ENCODE measurements around the gene MED27.
A peak's percentile ranks its signal among the peaks of the same experiment; 100 is the strongest.

Gene MED27

DNA sequence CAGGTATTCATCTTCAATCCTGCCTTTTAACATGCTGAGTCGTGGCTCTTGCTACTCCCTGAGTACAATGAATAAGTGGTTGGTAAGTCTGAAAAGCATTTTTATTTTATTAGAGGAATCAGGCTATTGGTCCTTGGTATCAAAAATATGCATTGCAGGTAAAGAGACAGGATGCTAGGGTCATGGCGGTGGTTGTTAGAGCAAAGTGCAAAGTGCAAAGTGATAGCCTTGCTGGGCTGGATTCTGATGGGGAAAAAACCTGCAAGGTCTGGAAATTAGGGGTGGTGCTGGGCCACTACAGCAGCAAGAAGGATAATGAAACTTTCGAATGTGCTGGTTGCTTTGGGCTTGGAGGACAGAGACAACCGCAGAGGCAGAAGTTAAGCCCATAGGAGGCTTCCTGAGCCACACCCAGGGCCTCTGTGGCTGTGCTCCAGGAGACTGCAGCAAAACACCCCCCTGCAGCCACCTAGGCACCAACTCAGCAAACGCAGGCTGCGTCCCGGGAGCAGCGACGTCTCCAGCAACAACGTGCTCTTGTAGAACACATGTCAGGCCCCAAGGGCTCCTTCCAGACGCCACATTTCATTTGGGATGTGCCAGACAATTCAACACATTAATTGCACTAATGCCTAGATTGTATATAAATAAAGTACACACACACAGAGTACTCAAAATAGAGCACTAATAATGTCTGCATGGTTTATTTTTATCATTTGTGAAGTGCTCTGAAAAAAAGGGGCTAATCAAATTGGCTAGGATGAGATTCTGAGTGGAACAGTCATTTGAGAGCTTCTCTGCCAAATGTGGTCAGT, 190.0 kb downstream of the MED27 start:
- no peak for DNase-seq

DNA sequence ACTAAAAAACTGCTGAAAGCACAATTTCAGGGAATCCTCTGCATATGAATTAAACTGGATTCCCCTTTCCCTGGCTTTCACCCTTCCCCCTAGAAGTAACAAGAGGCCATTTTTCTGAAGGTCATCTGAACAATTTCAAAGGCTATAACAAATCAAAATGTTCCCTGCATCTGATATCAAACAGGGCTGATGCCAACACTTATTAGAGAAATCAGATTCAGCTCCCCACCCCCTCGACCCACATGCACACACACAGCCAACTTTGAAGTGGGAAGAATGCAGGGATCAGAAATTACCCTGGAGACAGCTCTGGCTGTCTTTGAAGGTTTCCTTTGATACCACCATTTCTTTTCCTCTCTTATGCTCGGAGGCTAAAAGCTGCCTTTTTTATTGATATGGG, 190.7 kb downstream of the MED27 start:
- no peak for DNase-seq

DNA sequence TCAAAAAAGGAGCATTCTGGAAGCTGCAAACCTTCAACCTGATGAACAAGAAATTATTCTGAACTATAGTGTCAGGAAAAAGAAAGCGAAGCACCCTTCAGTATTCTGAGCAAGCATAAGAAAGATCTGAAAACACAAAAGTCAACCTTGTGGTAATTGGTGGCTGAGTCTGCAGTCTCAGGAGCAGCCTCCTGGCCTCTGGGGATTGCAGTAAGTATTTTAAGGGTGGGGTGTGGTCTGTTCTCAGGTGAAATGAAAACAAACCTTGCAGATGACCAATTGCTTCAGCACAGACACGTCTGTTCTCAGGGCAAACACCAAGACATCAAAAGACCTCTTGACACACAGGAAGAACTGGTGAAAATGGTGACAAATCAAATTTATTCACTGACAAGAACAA, 192.0 kb downstream of the MED27 start:
- no peak for DNase-seq

DNA sequence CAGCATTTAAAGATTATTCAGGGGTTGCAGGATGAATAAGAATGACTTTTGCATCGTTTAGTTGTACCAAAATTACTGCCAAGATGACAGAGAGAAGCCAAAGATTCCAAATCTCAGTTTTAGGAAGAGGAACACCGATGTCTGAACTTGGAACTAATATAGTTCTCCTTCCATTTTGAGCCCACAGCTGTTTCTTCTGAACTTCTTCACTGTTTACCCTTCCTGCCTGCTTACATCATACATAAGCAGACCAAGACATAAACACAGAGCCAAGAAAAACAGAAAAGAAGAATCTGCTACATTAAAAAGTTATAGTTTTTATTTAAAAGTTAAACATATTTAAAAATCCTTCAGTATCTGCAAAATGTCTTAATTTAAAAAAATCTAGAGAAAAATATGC, 192.8 kb downstream of the MED27 start:
- DNase-seq = no peak

DNA sequence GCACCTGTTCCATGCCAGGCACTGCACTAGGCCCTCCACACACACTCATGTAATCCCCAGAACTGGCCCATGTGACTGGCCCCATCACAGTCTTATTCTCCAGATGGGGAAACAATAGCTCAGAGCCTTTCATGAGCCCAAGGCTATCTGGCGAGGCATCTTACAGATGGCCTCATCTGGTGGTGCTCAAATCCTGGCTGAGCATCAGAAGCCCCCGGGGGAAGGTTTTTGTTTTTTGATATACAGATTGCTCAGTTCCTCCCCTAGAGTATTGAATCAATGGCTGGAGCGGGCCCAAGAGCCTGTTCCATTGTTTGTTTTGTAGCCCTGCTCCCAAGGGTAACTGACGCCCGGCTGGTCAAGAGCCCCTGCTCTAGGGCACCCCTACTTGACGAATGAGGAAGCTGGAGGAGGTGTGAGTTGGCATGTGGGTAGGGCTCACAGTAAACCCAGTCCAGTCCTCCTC, 194.5 kb downstream of the MED27 start:
- DNase-seq = peak in 2 of 56 donors; percentile 9 to 42

DNA sequence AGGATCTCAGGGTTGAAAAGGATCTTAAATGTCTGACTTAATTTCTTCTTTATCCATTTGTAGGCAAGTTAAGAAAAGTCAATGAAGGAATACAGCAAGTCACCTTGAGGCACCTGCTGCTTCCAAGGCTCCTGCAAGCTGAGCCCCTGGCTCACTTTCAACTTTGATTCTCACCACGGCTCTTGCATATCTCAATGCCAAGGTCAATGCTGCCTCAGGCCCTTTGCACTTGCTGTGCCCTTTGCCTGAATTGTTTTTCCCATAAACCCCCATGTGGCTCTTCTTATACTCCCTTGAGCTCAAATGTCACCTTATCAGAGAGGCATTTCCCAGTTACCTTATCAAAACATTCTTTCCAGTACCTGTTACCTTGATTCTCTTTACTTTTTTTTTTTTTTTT, 195.4 kb downstream of the MED27 start:
- no peak for DNase-seq

DNA sequence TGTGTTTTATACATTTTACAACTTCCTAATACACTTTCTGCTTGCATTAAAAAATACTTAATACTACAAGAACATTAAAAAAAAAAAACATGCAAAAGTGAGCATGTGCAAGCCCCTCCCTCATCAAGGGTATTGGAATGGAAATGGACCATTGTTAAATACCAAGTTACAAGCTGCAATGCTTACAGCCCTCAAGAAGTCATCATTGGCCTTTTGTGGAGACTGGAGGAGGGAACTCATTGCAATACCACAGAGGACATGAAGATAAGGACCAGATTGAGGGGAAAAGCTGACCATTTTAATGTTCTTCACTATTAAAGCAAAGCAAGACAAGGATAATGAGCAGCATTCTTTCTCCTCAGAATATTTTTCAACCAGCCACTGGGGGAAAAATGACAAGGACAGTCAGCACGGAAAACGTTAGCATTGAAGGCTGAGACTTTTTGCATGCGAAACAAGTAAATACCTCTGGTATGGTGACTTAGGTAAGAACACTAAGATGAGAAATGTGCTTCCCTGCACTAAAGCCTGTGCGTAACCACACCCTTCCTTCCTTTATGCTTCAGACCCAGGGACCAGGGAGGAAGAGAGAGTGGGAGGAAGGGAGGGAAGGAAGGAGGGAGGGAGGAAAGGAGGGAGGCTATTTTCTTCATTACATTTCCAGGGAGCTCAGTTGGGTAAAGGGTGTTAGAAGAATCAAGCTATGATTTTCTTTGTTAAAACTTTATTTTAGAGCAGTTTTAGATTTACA, 198.7 kb downstream of the MED27 start:
- DNase-seq = no peak

DNA sequence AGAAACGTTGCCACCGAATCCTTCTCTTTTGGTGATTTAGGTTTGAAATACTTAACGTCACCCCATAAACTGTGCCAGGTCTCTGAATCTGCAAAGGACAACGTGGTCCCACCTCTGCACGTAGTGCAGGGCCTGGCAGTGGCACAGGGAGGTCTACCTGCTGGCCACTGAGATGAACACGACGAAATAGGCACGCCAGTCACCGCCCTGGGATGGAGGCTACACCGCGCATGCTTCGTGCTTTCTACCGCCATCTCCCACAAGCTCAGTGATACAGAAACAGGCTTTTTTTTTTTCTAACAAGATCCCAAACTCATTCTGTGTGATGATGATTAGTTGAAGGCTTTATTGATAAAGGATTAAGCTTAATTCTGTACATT, 199.8 kb downstream of the MED27 start:
- DNase-seq = no peak

DNA sequence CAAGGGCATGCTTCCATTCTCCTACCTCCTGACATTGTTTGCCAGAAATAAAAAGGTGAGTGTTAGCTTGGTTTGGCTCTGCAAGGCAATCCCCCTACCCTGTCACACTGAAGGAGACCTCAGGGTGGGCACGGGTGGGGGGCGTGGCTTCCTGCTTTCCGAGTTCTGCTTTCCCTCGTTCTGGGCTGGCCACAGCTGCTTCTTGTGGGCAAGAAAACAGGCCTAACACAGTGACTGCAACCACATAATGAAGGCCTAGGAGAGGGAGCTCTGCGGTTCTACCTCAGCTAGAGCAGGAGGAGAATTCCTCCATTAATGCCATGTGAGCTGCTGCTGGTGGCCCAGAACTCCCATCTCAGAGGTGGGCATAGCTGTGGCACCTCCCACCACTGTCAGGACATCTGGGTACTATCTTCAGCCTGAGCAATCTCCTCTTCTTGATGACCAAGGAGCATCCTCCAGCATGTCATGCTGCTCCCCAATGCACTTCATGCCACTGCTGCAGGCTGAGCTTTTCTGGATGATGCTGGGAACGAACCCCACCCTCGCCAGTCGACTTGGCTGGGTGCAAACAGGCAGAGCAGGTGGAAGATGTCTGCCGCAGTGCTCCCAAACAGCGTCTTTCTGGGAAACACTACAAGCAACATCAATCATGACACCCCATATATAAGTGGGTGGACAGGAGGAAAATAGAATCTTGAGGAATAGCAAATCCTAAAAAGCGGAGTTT, 200.3 kb downstream of the MED27 start:
- no peak for DNase-seq

DNA sequence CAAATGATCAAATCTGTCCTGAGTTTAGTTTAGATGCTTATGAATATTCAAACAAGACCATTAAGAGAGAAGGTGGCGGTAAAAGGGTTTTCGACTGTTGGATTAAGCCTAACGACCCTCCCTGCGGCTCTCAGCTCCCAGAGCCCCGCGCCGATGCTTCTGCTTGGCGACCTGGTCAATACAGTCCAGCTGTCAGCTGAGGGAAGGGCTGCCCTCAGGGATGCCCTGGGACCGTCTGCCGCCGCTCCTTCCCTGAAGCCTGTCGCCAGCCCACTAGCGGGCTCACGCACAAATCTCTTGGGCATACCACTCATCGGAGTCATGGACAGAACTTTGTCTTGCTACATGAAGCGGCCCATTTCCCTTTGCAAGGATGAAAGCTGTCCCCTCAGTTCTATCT, 203.2 kb downstream of the MED27 start:
- no peak for DNase-seq

DNA sequence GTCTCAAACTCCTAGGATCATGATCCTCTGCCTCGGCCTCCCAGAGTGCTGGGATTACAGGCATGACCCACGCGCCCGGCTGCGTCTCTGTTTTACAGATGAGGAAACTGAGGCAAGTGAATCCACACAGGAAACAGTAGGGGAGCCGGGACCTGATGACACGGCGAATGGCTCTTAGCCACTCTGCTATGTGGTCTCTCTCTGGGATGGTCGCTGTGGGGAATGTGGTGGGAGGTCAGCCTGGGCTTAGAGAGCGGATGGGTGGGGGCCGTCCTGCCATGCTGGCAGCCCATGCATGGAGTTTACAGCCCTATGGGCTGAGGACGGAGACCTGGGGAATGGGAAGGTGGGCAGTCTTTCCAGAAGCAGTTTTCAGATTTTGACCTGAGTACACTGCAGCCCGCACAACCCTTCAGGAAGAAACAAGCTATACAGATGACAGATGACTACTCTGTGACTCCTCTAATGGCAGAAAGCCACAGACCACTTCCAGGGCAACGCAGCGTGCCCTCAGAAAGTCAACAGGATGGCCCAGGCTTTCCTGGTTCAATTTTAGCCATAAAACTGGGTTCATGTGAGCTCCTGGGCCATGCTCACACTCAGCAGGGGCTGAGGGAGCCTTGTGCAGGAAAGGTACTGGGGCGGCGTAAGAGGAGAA, 203.7 kb downstream of the MED27 start:
- DNase-seq = no peak

DNA sequence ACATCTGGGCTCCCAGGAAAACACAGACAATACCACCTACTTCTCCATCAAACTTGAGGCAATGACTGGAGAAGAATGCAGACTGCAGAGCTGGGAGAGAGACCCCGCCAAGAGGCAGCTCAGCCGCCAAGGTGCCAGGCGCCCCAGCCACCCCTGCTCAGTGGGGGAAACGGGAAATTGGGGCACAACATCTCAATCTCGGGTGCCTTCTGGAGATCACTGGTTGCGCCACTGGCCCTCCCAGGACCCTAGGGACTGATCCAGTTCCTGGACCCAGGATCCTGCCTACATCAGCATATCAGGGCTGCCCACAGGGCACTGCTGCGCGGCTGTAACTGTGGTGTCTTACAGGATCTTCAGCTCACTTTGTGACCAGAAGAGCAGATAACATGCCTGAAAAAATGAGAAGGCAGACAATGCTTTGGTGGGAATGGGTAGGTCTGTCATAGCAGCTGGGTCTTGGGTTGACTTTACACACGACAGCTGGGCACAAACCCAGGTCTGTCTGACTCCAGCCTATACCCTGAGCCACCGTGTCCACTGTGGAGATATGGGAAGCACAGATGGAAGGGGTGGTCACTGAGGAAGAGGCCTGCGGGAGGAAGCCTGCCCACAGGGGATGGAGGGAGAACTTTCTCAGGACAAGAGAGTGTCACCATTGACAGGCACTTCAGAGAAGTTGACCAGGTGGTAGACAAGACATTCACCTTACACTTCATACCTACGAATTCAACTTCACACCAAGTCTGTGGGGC, 204.6 kb downstream of the MED27 start:
- DNase-seq = no peak

DNA sequence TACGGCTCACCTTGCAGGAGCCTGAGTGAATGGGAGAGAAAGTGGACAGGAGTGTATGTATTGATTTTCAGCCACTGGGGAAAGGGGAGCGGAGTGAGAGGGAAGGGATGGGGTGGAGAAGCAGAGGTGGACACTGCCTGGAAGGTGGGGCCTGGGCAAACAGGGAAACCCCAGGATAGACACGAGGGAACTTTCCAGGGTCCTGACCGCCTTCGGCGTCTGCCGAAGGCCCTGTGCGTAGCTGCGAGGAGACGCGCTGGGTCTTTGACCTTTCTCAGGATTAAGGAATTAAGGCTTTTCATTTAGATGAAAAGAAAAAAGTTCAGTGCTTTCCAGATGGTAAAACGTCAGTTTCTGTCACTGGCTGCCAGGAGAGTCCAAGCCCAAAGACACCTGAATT, 205.2 kb downstream of the MED27 start:
- no peak for DNase-seq

DNA sequence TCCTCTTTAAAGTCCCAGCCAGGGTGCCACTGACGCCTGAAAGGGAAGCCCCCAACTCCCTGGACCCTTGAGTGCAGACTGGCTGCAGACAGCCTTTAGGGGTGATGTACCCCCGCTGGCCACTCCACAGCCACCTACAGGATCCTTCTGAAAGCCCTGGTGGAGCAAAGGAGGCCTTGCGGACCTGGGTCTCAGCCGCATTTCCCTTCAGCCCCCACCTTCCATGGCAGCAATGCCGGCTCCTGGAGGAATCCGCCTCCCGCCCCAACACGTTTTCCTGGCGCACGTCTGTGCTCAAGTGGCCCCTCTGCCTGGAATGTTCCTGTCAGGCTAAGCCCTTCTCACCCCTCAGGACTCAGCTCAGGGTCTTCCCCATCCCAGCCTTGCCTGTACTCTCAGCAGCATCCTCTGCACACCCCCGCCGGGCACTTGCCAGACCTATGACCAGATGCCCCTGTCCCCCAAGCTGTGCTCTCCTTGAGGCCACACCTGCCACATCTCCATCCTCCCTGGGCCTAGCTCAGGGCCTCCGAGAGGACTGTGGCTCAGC, 205.7 kb downstream of the MED27 start:
- no peak for DNase-seq

DNA sequence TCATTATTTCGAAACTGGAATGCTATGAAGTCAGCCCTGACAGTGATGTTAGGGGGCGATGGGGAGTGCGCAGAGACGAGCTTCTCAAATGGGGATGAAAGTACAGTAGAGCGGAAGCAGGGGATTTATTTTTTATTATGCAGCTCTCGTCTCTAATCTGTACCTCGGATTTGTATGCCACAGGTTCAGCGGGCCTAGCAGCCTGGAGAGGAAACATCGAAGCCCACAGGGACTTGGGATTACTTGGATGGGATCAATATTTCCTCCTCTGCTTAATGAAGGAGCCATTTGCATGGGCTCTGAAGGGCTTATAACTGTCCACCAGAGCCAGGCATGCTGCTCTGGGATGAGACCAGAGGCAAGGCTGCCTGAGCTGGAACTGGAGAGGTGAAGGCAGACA, 206.3 kb downstream of the MED27 start:
- DNase-seq = no peak

DNA sequence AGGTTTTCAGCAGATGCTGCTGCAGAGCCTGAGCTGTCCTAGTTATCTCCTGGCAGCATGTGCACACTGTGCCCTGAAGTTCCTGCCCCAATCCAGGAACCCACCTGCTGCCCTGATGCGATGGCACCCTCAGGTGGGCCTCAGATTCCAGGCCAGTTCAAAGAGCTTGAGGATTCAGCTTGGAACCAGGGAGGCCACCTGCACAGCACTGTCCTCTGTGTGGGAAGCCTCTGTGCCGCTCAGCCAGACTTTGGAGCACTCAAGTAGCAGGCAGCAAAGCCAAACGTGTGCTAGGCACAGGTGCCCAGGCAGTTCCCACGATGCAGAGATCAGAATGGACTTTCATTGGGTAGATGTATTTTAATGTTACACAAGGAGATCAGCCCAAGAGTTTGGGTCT, 207.0 kb downstream of the MED27 start:
- no peak for DNase-seq

DNA sequence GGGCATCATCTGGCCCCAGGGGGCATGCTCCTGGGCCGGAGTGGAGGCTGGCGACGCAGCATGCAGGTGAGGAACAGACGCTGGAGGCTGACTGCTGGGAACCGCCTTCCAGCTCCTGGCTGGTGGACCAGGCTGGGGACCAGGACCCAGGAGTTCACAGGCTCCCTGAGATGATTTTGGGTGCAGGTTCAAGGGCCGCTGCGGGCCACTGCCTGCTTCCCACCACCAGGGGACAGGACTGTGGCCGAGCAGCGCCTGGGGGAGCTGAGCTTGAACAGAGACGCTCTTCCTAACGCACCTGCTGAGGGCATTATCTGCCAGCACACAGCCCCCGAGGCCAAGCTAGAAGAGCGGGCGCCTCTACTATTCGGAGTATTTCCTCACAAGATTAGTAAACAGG, 207.7 kb downstream of the MED27 start:
- DNase-seq = no peak

DNA sequence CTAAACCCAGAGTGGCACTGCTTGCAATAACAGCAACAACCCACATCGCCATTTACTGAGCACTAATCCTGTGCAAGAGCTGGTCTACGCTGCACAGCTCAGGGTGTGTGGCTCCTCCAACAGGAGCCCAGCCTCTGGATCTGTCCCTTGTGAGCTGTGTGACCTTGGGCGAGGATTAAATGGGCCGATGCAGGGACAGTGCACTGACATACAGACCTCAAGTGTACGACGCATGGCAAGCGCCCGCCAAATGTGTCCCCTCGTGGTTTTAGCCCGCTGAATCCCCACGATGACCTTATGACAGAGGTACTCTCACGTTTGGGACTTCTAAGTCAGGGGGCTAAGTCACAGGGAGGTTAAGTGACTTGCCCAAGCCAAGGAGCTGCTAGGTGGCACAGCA, 209.5 kb downstream of the MED27 start:
- no peak for DNase-seq

DNA sequence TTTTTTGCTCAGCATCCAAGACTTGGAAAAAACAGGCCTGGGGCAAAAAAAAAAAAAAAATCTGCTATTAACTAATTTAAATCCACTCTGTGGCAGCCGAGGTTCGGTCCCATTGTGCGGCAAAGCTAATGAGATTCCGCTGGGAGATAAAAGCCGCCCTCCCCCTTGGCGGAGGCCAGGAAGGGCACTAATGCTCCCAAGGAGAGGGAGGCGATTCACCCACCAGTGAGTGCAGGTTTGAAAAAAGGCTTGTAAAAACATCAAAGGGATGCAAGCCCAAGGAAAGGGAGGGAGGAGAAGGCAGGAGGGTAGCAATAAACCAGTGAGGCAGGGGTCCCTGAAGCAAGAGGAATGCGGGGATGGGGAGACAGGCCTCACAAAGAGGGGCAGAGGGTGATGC, 210.3 kb downstream of the MED27 start:
- no peak for DNase-seq

DNA sequence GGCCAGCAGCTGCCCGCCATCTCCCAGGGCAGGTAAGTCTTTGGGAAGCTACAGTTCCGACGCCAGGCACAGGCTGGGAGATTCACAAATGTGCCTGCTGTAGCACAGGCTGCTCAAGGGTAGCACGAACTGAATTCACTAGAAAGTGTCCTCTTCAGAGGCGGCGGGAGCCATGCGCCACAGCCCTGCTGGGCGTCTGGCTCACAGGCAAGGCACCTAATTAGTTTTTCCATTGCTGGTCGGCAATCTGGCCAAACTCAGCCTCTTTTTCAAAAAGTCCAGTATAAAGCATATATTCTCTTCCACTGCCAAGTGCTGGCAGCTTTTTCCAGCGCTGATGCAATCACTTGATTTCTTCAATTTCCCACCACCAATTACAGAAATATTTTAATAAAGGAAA, 210.9 kb downstream of the MED27 start:
- peak in 30 of 56 donors; percentile 4 to 74 (median 30) for DNase-seq

Data from amygdala (tissue), 56 donors.